GM11168 (cell line): ENCODE data around the gene BCAS3.

Experiments
- in situ Hi-C: fragments of 300-500 bp; cut with MboI; formaldehyde crosslinking; loops from one replicate; pipeline ENCODE4 v1.12.0; 2022; ENCODE audit warnings: low sequenced_read_pairs; ENCODE audit not compliant: unreplicated experiment

BCAS3 gene

GRCh38 chr17:61294777-61295176, 617.1 kb downstream of the BCAS3 start:
- in situ Hi-C loops = no loop called here

DNA sequence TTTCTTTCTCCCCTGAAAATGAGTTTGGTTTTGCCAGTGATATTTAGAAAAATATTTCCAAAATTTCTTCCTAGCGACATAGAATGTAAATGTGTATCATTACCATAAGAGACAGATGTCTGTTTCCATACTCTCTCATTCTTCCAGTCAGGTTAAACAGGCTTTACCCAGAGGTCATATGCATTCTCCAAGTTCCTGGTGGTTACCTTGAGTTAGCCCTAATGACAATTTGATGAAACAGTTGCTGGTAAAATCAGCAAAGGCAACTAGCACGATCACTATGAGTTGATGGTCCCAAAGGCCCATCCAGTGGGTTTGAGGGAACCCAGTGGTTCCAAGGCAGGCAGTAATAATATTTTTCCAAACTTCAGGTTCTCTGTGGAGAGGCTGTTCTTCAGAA, 618.4 kb downstream of the BCAS3 start:
- in situ Hi-C loops = no loop called here

DNA sequence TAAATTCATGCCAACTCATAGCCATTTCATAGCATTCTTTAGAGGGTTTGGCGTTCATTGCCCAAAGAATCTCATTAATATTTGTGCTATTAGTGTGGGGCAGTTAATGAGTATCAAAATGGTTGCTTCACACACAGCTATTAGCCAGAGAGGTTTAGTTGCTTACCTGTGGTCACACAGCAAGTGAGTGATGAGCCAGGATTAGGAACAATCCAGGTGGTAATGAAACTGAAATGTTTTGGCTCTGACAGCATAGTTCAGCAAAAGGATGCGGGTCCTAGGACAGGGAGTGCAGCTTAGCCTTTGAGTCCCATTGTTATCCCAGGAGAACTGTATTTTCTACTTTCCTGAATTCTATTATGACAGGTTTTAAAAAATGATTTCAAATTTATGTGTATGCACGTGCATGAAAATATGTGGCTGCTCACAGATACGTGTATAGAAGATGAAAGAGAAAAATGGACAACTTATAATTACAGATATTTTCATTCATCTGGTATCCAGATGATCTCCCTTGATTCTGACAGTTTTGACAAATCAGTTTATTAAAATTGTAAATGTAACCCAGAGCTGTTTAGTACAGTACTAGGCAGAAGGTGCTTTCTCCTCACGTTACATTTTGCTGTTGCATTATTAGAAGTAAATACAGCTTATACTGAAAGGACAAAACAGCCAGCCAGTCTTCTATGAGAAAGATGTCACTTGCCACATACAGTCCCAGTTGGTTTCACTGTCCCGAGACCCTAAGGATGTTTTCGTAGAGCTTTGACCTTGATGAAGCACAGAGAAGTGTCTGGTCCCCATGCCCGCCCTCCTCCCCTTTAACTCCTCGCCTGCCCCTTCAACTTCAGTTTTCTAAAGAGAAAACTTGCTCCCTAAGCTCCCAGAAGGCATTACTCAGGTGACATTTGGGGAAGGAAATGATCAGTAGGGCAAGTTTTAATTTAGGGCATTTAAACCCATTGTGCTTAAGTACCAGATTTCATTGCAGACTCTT, 622.2 kb downstream of the BCAS3 start:
- in situ Hi-C loops = no loop called here

- in situ Hi-C loops = no loop called here
Observed at GRCh38 chr17:61302953-61303816, 625.5 kb downstream of the BCAS3 start.

DNA sequence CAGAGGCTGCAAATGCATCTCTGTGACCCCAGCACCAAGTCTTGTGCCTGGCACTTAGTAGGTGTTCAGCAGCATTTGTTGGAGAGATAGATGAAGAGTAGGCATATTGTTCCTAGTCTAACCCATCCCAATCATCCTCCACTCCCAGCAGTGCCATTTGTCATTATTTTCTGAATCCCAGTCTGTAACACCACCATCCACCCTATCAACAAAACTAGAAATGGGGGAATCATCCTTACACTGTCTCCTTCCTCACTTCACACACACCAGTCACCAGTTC, 626.1 kb downstream of the BCAS3 start:
- in situ Hi-C loops = no loop called here

DNA sequence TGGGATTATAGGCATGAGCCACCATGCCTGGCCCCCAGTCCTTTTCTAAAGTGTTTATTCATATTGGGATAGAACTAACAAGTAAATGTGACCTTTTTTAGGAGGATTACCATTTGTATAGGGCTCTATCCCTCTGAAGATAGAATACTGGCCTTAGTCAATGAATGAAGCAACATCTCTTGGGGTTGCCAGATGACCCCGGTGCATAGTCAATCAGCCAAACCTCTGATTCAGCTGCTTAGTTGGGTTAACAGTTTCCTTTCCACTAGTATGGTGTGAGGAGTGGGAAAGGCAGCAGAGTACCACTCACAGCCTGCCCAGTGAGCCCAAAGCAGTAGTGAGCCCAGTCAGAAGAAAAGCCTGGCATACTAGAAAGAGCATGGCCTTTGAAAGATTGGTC, 627.4 kb downstream of the BCAS3 start:
- in situ Hi-C loops = no loop called here

- in situ Hi-C loops = no loop called here
Observed at GRCh38 chr17:61306003-61306402, 628.4 kb downstream of the BCAS3 start.

- in situ Hi-C loops = no loop called here
Observed at GRCh38 chr17:61307905-61308886, 630.5 kb downstream of the BCAS3 start.

DNA sequence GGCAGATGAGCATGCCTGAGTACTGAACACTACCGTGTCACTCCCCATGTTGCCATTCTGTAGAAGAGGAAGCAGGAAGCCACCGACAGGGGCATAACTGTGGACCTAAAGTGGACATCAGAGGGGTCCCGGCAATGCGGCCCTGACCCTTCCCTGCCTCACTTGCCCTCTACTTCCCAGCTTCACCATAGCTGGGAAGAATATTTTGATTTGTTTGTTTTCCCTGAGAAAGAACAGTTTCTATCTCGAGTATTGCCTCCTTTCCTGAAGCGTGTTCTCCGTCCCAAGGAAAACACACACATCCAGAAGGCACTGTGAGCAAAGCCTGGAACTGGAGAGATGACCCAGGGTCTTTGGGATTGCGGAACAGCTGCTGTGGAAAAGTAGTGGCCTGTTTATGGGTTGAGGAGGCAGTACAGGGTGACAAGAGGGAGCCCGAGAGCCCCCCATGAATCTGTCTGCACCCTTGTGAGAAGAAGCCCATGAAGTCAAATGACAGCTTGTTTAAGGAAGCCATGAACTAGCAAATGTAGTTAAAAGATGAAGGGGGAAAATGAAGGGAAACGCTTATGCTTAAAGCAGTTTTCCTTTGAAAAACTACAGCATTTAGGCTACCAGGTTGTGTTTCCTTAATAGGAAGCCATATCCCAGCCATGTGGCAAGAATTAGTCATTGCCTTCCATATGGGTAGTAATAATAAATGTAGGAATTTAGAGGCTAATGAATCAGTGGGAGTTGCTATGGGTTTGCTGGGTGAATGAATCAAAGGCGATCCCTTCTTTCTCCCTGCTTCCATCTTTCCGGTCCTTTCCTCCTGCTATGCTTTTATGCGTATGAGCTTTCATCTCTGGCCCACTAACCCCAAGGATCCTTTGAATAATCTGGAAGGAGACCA, 632.0 kb downstream of the BCAS3 start:
- in situ Hi-C loops = no loop called here

- in situ Hi-C loops = no loop called here
Observed at GRCh38 chr17:61310590-61310989, 632.9 kb downstream of the BCAS3 start.

DNA sequence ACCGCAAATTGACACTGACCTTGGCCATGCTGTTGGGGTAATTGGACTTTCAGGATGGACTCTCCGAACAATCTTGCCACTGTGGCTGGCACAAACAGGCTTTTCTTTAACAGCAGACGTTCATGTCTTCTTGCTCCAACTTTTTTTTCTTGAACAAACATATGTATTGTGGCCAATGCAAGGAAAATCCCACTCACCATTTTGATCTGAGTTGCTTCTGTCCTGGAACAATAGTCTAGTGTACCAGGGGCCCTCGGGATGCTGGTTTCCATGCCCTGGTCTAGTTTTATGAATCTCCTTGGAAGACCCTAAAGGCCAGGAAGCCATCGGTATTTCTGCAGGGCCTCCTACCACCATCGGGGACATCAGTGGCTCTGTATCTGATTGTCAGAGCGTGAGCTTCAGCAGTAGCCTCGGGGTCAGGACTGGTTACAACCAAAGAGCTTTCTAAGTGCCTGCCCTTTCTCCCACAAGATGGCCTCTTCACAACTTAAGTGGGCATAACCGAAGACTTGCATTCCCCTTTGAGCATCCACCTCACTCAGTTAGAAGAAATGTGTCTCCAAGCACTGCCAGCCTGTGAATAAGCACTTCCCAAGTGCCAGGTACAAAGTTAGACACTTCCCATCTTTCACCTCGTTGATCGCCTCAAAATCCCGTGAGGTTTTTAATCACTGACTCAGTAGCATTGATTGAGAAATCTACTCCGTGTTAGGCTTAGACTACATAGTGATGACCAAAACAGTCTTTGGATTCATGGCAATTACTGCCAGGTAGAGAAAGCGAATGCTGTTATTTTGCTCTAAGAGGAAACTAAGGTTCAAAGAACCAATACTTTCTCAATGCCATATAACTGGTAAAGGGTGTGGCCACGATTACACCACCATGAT, 635.0 kb downstream of the BCAS3 start:
- in situ Hi-C loops = no loop called here

DNA sequence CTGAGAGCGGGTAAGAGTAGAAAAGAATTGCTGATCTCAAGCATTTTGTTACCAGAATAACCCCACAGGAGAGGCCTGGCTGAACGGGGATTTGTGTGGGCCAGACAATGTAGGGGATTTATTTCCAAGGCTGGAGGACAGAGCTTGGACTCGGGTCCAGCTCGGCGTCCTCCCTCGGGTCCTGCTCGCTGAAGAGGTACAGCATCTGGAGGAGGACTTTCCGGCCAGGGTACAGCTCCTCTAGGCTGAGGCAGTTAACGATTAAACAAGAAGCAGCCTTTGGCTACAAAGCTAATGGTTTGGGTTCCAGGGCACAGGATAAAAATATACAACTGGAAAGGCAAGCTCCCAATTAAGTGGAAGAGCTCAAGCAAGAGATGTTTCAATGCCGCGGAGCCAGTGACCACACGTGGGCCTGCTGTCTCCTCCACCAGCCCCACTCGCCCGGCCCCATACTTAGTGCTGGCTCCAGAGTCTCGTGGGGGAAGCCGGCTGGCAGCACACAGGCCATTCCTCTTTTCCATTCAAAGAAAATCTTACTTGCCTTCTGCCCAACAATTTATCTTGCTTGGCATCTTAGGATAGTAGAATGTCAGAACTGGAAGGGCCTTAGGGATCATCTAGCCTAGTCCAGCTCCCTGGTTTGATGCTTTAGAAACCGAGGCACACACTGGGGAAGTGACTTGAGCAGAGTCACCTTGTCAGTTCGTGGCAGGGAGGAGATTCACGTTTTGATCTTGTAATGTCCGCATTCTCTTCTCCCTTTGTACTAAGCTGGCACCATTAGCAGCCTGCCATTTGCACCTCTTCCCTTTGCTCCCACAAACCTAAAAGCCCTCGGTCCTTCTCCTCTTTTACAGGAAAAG, 636.0 kb downstream of the BCAS3 start:
- in situ Hi-C loops = no loop called here

DNA sequence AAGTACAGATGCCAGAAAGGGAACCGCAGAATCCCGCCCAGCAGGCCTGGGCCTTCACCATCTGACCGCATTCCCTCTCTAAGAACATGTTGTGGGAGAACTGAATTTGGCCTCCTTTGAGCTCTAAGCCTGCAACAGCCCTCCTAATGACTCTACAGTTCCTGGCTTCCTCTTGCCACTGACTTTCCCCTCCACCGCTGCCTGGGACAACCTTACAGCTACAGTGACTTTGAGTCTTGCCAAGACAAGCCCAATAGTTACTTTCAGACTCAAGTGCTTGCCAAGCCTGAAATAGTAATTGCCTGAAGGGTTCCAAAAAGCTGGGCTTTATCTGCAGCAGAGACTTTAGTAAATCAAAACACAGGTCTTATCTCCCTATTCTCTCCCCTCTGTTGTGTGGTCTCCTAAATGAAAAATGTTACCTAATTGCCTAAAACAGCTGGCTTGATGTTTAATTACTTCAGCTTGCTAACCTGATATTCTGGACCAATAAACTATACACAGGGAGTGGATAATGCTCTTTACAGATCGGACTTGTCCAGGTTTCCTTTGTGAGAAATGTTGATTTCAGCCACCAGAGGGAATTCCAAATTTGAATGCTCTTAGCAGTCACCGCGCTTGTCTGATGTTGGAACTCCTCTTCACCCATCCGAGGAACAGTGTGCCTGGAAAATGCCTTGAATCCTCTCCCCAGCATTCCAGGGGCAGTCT, 636.9 kb downstream of the BCAS3 start:
- in situ Hi-C loops = no loop called here

DNA sequence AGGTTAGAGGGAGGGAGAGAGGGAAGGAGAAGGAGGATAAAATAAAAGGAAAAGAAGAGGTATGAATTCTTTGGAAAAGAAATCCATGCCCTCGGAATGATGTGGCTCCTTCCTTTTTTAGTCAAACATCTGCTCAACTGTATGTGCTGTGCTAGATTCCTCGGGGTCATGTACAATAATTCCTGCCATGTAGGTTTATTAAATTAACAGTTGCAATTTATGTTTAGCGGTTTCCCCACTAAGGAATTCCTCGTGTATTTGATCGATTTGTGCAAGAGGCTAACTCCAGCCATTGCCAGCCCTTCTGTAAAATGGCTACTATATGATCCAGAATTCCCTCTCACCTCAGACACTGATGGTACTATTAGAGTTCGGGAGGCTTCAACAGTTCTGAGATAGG, 639.0 kb downstream of the BCAS3 start:
- in situ Hi-C loops = no loop called here

DNA sequence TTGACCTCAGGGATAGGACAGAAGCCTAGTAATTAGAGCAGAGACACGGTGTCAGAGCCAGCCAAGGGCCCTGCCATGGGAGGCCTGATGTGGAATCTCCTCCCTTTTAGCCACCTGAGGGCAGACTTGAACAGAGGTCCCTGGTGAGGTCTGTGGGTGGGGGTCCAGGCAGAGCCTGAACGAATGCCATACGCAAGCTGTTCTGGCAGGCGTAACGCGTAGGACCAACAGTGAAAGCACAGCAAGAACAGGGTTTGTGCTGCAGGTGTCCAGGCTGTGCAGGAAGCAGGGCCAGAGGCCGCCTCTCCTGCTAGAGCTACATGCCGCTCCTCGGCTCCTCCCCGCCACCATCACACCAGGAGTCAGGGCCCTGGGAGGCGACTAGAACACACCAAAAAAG, 640.1 kb downstream of the BCAS3 start:
- in situ Hi-C loops = no loop called here

- in situ Hi-C loops = no loop called here
Observed at GRCh38 chr17:61318684-61319098, 641.0 kb downstream of the BCAS3 start.

DNA sequence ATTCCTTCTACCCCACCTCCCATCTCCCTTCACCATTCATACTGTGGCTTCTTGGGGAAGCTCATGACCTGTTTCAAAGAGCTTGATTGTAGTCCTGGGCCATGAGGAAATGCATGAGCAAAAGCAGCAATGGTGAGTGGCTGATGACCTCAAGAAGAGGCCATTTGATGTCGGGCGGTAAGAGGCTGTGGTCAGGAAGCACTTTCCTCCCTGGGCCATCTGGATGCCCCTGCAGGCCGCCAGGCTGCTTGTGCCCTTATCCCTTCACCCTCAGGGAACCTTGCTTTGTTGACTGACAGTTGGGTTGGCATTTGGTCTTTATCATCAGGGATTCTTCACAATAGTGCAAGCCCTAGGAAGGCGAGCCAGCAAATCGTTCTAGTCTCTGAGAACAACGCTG, 643.7 kb downstream of the BCAS3 start:
- in situ Hi-C loops = no loop called here
